HCT116 (cell line): ENCODE results near the gene CYB561A3. TPM values are rescaled to one million over a fixed set of nuclear protein-coding genes. Genes with fewer than 3 reads are reported as not detected.

Source experiments
- ATAC-seq: fragments of 200-7000 bp; cut with Tn5 transposase; 2 replicates; pipeline ENCODE4 v1.9.1; 2020; ENCODE audit warnings: mild to moderate bottlenecking, moderate library complexity
- BruUV-seq: library from RNA; stranded (reverse); fragments of 400-500 nt; replicated peaks from 2 replicates; lab custom pipeline; 2021; lab: Mats Ljungman, UMichigan
- CTCF ChIA-PET: fragments of 300-600 bp; sonication (Branson Sonifier 250); formaldehyde crosslinking; loops from one replicate; lab custom pipeline; 2021; ENCODE audit warnings: antibody characterized with exemption; lab: Charles Lee
- POLR2A ChIA-PET: fragments of 300-600, 350-600 bp; sonication (Branson Sonifier 250); formaldehyde crosslinking; loops from one replicate; lab custom pipeline; 2021; ENCODE audit warnings: antibody characterized with exemption; lab: Charles Lee
- RAD21 ChIA-PET, 2 experiments: fragments of 300-600 bp; sonication (Branson Sonifier 250); formaldehyde crosslinking; loops; one replicate each; lab custom pipeline; 2023; ENCODE audit warnings: low total read pairs in 2 of 2; ENCODE audit not compliant: uncharacterized antibody in 2 of 2, unreplicated experiment in 2 of 2, low non-redundant PET in 1 of 2; lab: Charles Lee
- DNase-seq: peaks from one replicate; pipeline ENCODE4 v3.0.0-alpha.2; 2010; ENCODE audit warnings: low read depth, low spot score
- H2AFZ ChIP-seq: fragments of 200-600 bp; shearing (Covaris generic), sonication (generic); 2 replicates; pipeline ENCODE4 v1.6.1; 2017; ENCODE audit warnings: low read depth, mixed run types, mixed read lengths, antibody characterized with exemption, low read length; ENCODE audit not compliant: poor library complexity, severe bottlenecking
- H3K27ac ChIP-seq: 2 replicates; pipeline ENCODE4 v1.5.1; 2012; ENCODE audit warnings: low read depth, low read length
- H3K27me3 ChIP-seq: fragments of 200-600 bp; sonication (generic); 2 replicates; pipeline ENCODE4 v1.6.1; 2016; ENCODE audit warnings: mixed run types, low read length, mixed read lengths; ENCODE audit not compliant: insufficient read depth
- H3K36me3 ChIP-seq, 2 experiments: fragments of 200-500 bp in 1 of 2; fragments of 200-600 bp in 1 of 2; sonication (Bioruptor generic) in 1 of 2; sonication (generic) in 1 of 2; 2 replicates each; pipeline versions ENCODE4 v1.5.1 to v1.6.1; 2014 to 2016; ENCODE audit warnings: low read length in 2 of 2, inconsistent platforms in 1 of 2, mixed read lengths in 1 of 2, mixed run types in 1 of 2; ENCODE audit not compliant: insufficient read depth in 2 of 2, control insufficient read depth in 1 of 2
- H3K4me1 ChIP-seq, 2 experiments: fragments of 200-600 bp in 1 of 2; sonication (generic) in 1 of 2; 2 replicates each; pipeline versions ENCODE4 v1.5.1 to v1.6.1; 2012 to 2017; ENCODE audit warnings: low read length in 2 of 2, inconsistent platforms in 1 of 2, mild to moderate bottlenecking in 1 of 2, mixed read lengths in 1 of 2, mixed run types in 1 of 2, moderate library complexity in 1 of 2; ENCODE audit not compliant: insufficient read depth in 2 of 2, control insufficient read depth in 1 of 2
- H3K4me2 ChIP-seq: fragments of 200-600 bp; sonication (generic); 2 replicates; pipeline ENCODE4 v1.6.1; 2017; ENCODE audit warnings: mixed run types, low read length, mixed read lengths
- H3K4me3 ChIP-seq, 2 experiments: fragments of 200-600 bp in 1 of 2; sonication (generic) in 1 of 2; replicated peaks in 1 of 2; 2 replicates each; pipeline ENCODE4 v1.5.1; 2011 to 2016; ENCODE audit warnings: low read length in 2 of 2, control low read depth in 1 of 2, low read depth in 1 of 2, mild to moderate bottlenecking in 1 of 2, mixed read lengths in 1 of 2, mixed run types in 1 of 2
- H3K79me2 ChIP-seq: fragments of 200-600 bp; sonication (generic); 2 replicates; pipeline ENCODE4 v1.6.1; 2017; ENCODE audit warnings: mild to moderate bottlenecking, mixed run types, low read length, moderate library complexity, mixed read lengths; ENCODE audit not compliant: insufficient read depth
- H3K9ac ChIP-seq: fragments of 200-600 bp; sonication (generic); 2 replicates; pipeline ENCODE4 v1.6.1; 2016; ENCODE audit warnings: low read length, mixed read lengths
- H3K9me2 ChIP-seq: fragments of 200-600 bp; sonication (generic), shearing (Covaris generic); 2 replicates; pipeline ENCODE4 v1.6.1; 2017; ENCODE audit warnings: mixed run types, mild to moderate bottlenecking, moderate library complexity; ENCODE audit not compliant: insufficient read depth
- H3K9me3 ChIP-seq, 2 experiments: fragments of 200-500 bp in 1 of 2; fragments of 200-600 bp in 1 of 2; sonication (Bioruptor generic) in 1 of 2; sonication (generic) in 1 of 2; 2 replicates each; pipeline ENCODE4 v1.6.1; 2014 to 2017; ENCODE audit warnings: low read length in 2 of 2, mixed read lengths in 2 of 2, inconsistent platforms in 1 of 2, low read depth in 1 of 2, mild to moderate bottlenecking in 1 of 2, mixed run types in 1 of 2, moderate library complexity in 1 of 2; ENCODE audit not compliant: control insufficient read depth in 1 of 2, insufficient read depth in 1 of 2
- H4K20me1 ChIP-seq: fragments of 200-600 bp; sonication (generic), shearing (Covaris generic); 2 replicates; pipeline ENCODE4 v1.6.1; 2017; ENCODE audit warnings: mixed run types, mild to moderate bottlenecking, moderate library complexity; ENCODE audit not compliant: insufficient read depth
- EGR1 ChIP-seq: IDR thresholded peaks from 2 replicates; pipeline ENCODE4 v1.6.1; 2012; ENCODE audit warnings: low read depth
- EZH2 ChIP-seq: fragments of 200-600 bp; sonication (generic); IDR thresholded peaks from 2 replicates; pipeline ENCODE4 v1.6.1; 2017; ENCODE audit warnings: antibody characterized with exemption, mixed run types
- MAX ChIP-seq: IDR thresholded peaks from 2 replicates; pipeline ENCODE4 v1.6.1; 2012
- POLR2A ChIP-seq: IDR thresholded peaks from 2 replicates; pipeline ENCODE4 v1.7.0; 2011; ENCODE audit warnings: borderline replicate concordance; ENCODE audit not compliant: insufficient read depth, insufficient read length; ENCODE audit errors: extremely low read depth
- SRF ChIP-seq: IDR thresholded peaks from 2 replicates; pipeline ENCODE4 v1.6.1; 2012; ENCODE audit warnings: low read depth
- ZBTB33 ChIP-seq: IDR thresholded peaks from 2 replicates; pipeline ENCODE4 v1.6.1; 2011; ENCODE audit warnings: mild to moderate bottlenecking, low read length, moderate library complexity; ENCODE audit not compliant: insufficient replicate concordance; ENCODE audit errors: extremely low read depth
- intact Hi-C: fragments of 100-400 bp; cut with micrococcal nuclease; formaldehyde crosslinking; loops from 2 replicates; pipeline ENCODE4 v1.10.0; 2022
- total RNA-seq: library from RNA; stranded (reverse); gene quantifications from one replicate; pipeline ENCODE4 v1.2.1, GENCODE V29; 2021; ENCODE audit not compliant: unreplicated experiment

The CYB561A3 gene
- total RNA-seq, 1 experiment from 2014 or later, result 34.1 TPM

GRCh38 chr11:61354208-61354607 is 7.5 kb downstream of the CYB561A3 start:
- Histone ChIP-seq H3K36me3 (peaks cover 0 to 2% of the 10 kb centered on the region in 2 experiments; a peak in 3 of 4 replicates), H3K9me2 (no peaks in the 10 kb centered on the region), H3K27ac (no peak overlapping the region), H3K9ac (no peak overlapping the region), H4K20me1 (no peaks in the 10 kb centered on the region), H3K27me3 (no peaks in the 10 kb centered on the region), H3K4me3 (no peak overlapping the region), H3K79me2 (no peaks in the 10 kb centered on the region), H3K4me2 (no peak overlapping the region), H3K4me1 (no peaks in the 10 kb centered on the region), H3K9me3 (no peaks in the 10 kb centered on the region), H2AFZ (no peak overlapping the region)
- DNase-seq (no peak), ATAC-seq (no peak)
- TF ChIP-seq MAX (no peak), POLR2A (no peak), EZH2 (no peak)
- intact Hi-C loops, result no loop called here
- CTCF ChIA-PET, result interaction anchor here (1.5 kb wide), 1 partner anchor 18 kb away, joined by 4 read pairs; no protein-coding TSS in a partner anchor
- RAD21 ChIA-PET, result no interaction called here
- BruUV-seq, result no TSS peak
- POLR2A ChIA-PET, result no interaction called here

- H3K9me3 ChIP-seq, result no peaks in the 10 kb centered on the region
- ATAC-seq, result no peak
- CTCF ChIA-PET, result no interaction called here
- H4K20me1 ChIP-seq, result no peaks in the 10 kb centered on the region
- no peak overlapping the region for H3K4me3 ChIP-seq
- no peak overlapping the region for H3K27ac ChIP-seq
- peaks cover 7 to 8% of the 10 kb centered on the region in 2 experiments; a peak in 3 of 4 replicates for H3K36me3 ChIP-seq
- H3K27me3 ChIP-seq, result no peaks in the 10 kb centered on the region
- TF ChIP-seq EZH2 (no peak), ZBTB33 (no peak), EGR1 (no peak), SRF (no peak)
- RAD21 ChIA-PET, result no interaction called here
- H3K4me2 ChIP-seq, result no peak overlapping the region
- no peak overlapping the region for H3K9ac ChIP-seq
- H3K79me2 ChIP-seq, result no peaks in the 10 kb centered on the region
- no peaks in the 10 kb centered on the region for H3K4me1 ChIP-seq
- H3K9me2 ChIP-seq, result no peaks in the 10 kb centered on the region
- DNase-seq, result no peak
- H2AFZ ChIP-seq, result no peak overlapping the region
- BruUV-seq, result no TSS peak
- POLR2A ChIA-PET, result interaction anchor here (1.3 kb wide), 1 partner anchor 9 kb away, joined by 3 read pairs; the partner anchor contains the start of genes CYB561A3 and TMEM138
- intact Hi-C loops, result no loop called here
Observed at GRCh38 chr11:61353131-61354067, 8.3 kb downstream of the CYB561A3 start.
